NCI-H2196 treated with DMSO at 0.1 percent for 48 hours (cell line): ENCODE results near the gene MPL.

ENCODE experiments used
- DNase-seq: peaks from one replicate; lab custom pipeline; 2025; ENCODE audit not compliant: unreplicated experiment; lab: John Stamatoyannopoulos, UW

Gene MPL

DNA sequence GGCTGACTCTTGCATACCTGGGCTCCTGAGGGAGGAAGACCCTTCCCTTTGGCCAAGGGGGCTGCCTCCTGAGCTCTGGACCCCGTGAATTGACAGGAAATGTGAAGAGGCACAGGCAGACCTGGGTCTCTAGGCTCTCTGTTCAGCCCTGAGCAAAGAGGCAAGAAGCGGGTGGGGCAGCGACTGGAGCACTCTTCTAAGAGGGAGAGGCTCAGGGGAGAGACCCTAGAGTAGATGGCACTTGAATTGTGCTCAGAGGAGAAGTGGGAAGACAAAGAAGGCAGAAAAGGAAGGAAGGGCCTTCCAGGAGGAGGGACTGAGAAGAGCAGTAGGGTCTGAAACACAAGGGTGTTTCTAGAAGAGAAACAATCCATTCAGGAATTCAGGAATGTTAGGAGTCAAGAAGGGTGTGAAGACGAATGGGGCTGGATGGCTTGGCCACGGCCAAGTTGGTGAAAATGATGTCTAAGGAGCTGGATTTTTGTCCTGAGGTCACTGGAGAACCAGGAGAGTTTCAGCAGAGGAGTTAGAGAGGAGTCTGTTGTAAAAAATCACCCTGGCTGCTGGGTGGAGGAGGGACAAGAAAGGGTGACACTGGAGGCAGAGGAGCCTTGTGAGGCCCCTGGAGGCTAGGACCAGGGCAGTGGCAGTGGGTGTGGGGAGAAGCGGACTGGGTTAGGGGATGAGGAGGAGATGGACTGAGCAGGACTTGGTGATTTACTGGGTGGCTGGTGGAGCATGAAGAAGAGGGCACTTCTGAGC lies 31.5 kb upstream of the MPL start:
- no peak for DNase-seq

DNA sequence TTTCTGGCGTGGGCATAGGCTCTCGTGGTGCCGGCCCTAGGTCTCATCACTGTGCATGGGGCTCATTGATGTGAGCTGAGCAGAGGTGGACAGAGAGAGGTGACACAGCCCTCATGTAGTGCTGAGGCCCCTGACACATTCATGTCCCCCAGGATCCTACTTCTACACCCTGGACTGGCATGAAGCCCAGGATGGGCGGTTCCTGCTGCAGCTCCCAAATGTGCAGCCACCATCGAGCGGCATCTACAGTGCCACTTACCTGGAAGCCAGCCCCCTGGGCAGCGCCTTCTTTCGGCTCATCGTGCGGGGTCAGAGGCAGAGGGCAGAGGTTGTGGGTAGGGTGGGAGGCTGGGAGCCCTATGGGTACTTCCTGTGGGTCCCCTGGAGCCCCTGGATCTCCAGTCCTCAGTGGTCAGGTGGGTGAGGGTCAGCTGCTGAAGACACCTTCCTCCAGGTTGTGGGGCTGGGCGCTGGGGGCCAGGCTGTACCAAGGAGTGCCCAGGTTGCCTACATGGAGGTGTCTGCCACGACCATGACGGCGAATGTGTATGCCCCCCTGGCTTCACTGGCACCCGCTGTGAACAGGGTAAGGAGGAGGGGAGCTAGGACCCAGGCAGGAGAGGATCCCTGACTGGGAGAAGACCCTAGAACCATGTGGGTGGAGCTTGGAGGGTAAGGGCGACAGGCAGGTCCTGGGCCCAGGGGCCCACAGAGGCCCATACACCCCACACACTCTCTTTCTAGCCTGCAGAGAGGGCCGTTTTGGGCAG lies 30.7 kb upstream of the MPL start:
- no peak for DNase-seq

DNA sequence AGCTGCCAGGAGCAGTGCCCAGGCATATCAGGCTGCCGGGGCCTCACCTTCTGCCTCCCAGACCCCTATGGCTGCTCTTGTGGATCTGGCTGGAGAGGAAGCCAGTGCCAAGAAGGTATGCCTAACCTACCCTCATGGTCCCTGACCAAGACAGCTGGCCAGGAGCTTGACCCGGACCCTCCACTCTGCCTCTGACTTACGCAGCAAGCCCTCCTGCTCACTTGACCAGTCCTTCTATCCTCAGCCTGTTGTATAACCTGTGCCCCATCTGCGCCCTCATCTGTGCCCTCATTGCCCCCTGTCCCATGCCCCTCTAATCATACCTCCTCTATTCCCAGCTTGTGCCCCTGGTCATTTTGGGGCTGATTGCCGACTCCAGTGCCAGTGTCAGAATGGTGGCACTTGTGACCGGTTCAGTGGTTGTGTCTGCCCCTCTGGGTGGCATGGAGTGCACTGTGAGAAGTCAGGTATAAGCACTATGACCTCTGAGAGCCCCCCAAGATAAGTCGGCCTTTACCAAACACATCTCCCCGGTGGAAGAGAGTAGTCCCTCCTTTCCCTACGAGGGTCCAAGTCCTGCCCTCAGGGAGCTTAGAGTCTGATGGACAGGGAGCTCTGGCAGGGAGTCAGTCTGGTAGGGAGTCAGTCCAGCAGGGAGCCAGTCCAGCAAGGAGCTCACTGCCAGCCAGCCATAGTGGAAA lies 30.0 kb upstream of the MPL start:
- no peak for DNase-seq

DNA sequence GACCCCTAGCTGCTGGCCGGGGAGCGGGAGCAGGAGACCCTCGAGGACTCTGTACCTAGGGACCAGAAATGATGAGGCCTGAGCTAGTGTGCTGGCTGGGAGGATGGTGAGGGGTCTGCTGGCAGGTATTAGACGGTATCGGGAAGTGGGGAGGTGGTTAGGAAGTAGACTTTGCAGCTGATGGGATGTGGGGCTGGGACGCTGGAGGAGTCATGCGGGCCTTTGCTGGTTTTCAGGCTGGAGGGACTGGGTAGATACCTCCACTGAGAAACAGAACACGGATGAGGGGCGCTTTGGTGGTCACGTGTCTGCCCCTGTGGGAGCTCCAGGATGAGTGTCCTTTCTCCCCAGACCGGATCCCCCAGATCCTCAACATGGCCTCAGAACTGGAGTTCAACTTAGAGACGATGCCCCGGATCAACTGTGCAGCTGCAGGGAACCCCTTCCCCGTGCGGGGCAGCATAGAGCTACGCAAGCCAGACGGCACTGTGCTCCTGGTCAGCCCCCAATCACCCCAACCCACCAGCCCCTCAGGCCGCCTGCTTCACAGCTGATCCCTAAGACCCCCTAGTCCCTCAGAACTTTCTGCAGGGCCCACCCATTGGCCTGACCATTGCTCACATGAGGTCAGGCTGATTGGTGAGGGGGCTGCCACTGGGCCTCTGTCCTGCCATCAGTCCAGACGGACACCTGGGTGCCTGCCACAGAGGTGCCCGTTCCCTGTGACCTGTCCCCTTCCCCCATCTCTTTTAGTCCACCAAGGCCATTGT lies 28.8 kb upstream of the MPL start:
- DNase-seq = no peak

DNA sequence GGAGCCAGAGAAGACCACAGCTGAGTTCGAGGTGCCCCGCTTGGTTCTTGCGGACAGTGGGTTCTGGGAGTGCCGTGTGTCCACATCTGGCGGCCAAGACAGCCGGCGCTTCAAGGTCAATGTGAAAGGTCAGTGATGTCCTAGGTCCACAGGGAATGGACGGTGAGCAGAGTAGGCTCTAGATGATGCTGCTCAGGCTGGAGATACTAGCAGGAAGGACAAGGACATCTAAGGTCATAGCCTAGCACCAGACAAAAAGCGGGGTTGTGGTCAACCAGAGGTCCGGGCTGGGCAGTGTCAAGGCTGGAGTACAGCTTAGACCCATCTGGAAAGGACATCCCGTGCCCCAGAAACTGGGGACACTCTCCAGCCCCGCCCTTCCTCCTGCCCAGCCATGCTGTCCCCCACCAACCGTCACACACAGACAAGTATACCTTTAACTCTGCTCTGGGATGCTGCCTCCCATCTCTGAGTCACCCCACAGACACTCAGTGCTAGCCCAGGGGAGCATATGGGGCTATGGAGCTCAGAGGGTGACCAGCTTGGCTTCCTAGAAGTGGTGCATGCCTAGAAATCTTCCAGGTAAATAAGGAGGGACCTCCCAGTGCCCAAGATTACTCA lies 28.1 kb upstream of the MPL start:
- no peak for DNase-seq

DNA sequence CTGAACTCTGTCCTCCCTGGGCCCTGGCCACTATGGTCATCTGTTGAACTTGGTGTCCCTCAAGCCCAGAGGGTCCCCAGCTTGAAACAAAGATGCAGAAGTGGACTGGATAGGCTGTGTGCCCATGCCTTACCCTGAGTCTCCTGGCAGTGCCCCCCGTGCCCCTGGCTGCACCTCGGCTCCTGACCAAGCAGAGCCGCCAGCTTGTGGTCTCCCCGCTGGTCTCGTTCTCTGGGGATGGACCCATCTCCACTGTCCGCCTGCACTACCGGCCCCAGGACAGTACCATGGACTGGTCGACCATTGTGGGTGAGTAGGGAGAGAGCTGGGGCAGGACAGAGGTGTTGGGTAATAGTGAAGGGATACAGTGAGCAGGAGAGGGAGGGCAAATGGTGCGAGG lies 26.1 kb upstream of the MPL start:
- no peak for DNase-seq

DNA sequence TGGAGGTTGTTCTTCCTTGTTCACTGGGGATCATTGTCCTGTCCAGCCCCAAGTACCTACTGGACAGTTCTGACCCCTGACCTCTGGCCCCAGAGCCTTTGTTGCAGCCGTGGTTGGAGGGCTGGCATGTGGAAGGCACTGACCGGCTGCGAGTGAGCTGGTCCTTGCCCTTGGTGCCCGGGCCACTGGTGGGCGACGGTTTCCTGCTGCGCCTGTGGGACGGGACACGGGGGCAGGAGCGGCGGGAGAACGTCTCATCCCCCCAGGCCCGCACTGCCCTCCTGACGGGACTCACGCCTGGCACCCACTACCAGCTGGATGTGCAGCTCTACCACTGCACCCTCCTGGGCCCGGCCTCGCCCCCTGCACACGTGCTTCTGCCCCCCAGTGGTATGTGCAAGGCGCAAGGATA lies 25.4 kb upstream of the MPL start:
- DNase-seq = no peak

DNA sequence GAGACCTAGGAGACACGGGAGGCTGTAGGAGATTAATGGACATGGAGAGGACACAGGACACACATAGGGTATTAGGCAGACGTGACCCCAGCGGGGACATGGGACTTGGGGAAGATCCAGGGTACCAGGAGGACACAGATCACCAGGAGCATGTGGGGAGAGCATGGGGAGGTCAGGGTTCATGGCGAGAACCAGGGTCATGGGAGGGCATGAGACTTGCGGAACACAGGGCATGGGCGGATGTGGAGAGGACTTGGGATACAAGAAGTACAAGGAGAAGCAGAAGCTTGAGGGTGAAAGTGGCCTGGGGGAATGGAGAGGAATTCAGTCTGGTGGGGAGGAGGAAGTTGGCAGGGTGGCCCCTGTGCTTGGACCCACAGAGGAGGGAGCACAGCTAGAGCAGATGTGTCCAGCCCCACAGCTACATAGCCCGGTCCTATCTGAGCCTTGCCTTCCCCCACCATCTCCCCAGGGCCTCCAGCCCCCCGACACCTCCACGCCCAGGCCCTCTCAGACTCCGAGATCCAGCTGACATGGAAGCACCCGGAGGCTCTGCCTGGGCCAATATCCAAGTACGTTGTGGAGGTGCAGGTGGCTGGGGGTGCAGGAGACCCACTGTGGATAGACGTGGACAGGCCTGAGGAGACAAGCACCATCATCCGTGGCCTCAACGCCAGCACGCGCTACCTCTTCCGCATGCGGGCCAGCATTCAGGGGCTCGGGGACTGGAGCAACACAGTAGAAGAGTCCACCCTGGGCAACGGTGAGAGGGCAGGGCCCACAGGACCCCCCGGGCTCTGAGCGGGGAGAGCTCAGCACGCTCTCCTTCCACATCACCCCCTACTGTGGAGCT lies 24.7 kb upstream of the MPL start:
- DNase-seq = no peak

DNA sequence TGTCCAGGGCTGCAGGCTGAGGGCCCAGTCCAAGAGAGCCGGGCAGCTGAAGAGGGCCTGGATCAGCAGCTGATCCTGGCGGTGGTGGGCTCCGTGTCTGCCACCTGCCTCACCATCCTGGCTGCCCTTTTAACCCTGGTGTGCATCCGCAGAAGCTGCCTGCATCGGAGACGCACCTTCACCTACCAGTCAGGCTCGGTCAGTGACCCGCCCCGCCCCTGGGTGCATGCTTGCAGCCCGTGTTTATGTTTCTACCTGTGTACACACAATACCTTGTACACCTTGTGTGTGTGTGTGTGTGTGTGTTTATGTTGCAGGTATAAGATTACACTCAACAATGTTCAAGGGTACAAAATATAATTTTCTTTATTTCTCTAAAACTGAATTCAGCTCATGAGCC lies 23.8 kb upstream of the MPL start:
- DNase-seq = no peak

DNA sequence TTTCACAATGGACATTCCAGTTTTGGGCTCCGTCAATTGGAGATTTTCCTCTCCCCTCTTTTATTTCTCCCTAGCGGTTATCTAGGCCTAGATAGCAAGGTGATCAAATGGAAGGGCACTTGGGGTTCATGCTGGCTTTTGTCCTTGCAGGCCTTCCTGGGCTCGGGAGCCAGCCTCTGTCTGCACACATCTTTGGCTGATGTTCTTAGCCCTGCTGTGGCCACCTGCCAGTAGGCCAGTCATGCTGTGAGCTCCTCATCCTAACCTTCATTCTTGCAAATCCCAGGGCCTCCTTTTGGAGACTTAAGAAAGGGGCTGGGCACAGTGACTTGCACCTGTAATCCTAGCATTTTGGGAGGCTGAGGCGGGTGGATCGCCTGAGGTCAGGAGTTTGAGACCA lies 23.4 kb upstream of the MPL start:
- no peak for DNase-seq

DNA sequence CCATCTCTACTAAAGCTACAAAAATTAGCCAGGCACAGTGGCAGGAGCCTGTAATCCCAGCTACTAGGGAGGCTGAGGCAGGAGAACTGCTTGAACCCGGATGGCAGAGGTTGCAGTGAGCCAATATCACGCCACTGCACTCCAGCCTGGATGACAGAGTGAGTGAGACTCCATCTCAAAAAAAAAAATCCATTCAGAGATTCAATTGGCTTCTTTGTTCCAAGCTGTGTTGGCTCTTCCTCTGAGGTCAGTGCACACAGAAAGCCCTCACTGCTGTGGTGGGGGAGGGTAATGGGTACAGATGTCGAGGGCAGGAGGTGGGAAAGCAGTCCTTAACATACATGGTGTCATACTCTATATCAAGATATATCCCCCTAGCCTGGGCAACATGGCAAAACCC lies 22.1 kb upstream of the MPL start:
- DNase-seq = no peak

DNA sequence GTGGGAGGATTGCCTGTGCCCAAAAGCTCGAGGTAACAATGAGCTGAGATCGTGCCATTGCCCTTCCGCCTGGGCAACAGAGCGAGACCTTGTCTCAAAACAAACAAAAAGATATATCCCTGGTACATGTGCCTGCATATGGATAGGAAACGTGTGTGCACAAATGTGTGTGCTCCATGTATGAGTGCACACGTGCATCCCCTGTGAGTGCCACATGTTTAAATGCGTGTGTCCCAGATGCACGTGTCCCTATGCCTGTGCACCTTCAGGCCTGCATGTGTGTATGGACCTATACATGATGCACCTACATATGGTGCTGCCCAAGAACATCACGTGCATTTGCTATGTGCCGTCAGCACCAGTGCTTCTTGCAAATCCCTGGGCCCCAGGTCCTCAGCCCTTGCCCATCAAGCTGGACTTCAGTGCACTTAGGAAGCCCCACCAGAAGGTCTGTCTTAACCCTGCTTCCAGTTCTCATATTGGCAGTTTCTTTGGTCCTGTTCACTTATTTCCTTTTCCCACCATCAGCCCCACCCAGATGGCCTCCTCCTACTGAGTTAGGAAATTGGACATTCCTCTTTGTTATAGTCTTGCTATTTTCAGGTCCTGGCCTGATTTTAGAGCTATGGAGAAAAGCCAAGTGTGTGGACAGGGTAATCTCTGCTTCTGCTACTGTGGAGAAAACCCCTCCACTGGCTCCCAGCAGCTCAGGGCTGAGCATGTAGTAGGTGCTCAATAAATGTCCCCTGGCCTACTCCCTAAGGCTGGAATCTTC lies 21.5 kb upstream of the MPL start:
- DNase-seq = no peak

DNA sequence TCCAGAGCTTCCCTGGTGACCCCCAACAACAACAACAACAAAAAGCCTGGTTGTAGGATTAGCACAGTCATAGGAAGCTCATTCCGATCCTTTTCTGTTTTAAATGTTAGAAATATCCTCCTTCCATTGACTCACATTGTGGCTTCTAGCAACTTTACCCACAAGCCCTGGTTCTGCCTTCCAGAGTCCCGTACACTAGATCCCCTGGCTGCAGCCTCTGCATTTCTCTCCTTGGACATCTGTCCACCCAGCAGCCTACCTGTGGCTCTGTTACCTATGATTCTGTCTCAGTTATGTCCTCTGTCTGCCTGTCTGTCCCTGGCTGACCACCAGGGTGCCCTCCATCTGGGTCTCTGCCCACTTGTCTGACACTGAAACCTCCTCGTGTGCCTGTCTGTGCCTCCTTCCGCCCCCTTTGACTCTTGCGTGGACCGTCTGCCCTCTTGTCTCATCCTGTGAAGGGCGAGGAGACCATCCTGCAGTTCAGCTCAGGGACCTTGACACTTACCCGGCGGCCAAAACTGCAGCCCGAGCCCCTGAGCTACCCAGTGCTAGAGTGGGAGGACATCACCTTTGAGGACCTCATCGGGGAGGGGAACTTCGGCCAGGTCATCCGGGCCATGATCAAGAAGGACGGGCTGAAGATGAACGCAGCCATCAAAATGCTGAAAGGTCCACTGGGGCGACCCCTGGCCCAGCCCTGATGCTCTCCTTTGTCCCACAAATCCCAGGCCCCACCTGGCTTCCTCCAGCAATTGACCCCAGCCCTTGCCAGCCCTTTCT lies 20.7 kb upstream of the MPL start:
- DNase-seq = no peak

DNA sequence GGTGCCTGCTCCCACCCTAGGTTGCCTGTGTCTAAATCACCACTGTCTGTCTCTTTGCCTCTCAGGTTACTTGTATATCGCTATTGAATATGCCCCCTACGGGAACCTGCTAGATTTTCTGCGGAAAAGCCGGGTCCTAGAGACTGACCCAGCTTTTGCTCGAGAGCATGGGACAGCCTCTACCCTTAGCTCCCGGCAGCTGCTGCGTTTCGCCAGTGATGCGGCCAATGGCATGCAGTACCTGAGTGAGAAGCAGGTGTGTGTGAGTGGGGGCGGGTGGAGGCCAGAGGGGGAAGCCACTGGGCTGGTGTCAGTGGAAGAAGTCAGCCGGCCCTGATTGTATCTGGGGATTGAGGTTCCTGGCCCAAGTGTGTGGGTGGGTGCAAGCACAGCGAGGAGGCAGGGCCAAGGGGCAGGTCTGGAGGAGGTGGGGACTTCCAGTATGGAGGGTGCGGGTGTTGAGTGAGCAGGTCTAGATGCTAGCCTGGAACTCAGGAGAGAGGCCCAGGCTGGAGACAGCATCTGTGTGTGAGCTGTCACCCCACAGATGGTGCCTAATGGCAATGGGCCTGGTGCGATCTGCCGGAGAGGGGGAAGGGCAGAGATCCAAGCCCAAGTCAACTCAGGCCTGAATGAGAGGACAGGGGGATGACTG lies 19.7 kb upstream of the MPL start:
- no peak for DNase-seq

DNA sequence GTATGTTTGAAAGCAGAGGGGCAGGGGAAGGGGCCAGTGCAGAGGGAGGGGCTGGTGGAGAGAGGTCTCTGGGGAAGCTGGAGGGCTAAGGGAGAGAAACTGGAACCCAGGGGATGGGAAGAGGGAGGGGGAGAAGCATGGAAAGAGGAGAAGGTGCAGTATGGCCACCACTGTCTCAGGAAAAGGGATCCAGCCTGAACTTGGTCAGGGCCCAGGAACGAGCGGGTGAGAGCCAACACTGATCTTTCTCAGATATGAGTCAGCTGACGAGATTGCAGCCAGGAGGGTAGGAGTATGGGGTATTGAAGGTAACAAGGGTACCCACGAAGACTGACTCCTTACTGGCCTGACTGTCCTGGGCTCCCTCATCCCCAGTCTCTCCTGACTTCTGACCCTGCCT lies 18.8 kb upstream of the MPL start:
- DNase-seq = no peak

DNA sequence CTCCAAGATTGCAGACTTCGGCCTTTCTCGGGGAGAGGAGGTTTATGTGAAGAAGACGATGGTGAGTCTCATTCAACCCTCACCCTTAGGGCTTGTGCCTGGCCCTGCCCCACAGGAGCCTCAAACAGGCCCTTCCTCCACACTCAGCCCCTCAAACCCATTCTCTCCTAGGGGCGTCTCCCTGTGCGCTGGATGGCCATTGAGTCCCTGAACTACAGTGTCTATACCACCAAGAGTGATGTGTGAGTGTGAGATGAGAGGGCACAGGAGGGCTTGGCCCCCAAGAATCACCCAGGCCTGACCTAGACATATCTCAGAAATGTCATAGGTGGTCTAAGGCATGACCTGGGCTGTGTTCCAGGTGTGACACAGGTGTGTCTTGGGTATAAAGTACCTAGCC lies 18.3 kb upstream of the MPL start:
- DNase-seq = no peak

DNA sequence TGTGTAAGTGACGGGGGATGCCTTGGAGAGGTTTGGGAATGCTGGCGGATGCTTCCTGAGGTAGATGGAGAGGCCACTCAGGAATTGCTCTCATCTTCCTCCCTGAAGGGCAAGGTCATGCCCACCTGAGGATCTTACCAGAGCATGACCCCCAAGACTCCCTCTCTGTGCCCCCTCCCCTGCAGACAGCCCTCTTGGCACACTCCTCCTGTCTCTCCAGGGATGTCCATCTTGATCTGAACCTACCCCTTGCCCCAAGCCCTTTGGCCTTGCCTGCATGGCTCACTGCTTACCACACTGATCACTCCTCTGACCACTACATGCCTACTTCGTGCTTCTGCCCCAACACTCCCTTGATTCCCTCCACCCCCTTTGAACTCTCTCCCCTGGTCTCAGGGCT lies 17.9 kb upstream of the MPL start:
- no peak for DNase-seq

DNA sequence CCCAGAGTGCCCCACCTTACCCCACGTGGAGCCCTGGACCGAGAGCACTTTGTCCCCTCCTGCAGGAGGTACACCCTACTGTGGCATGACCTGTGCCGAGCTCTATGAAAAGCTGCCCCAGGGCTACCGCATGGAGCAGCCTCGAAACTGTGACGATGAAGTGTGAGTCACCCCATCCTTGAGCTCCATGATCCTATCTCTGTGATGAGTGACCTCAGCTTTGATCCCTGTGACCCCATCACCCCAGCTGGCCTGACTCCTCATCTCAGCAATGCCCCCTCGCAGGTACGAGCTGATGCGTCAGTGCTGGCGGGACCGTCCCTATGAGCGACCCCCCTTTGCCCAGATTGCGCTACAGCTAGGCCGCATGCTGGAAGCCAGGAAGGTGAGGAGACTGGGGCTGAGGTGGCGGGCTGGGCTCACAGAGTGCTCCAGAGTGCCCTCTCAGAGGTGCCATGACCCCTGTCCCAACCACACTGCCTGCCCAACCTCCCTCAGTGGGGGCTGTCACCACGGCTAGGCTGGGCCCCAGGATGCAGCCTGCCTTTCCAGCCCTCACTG lies 16.2 kb upstream of the MPL start:
- DNase-seq = no peak
